Heart left ventricle (tissue), 13 donors: Measurements from ENCODE around the gene EPM2AIP1.

ENCODE experiments used
- POLR2A ChIP-seq, 2 donors: fragments of 450-650 bp; IDR thresholded peaks; one replicate each; pipeline ENCODE4 v1.6.1; 2017; ENCODE audit warnings: antibody characterized with exemption in 2 of 2, mild to moderate bottlenecking in 2 of 2, moderate library complexity in 2 of 2
- TF ChIP-seq, protein P1 (sequence below), 12 donors: fragments of 200-600 bp; sonication (generic) in 4 of 12; IDR thresholded peaks; one replicate each; pipeline versions ENCODE4 v1.5.0 to v1.8.0; 2018 to 2022; ENCODE audit warnings: antibody characterized with exemption in 12 of 12, mild to moderate bottlenecking in 5 of 12
- donor health status: ischemic (EF 13 %, LVEDD 7.1; RV severe dilation, severe dysfunction).
- donor health status: DM: no; HTN: yes; CAD: no.
- donor health status: DM: no; HTN: no; CAD: no.
- donor health status: ischemic (EF 25% LVEDD 6.9; RV normal size, moderate dysfunction).
- donor health status: ischemic (EF 25% LVEDD 5.7; RV mildly dilated, moderate dysfunction).
- donor health status: ischemic (EF 35%, LVEDD 5.7; RV mildly dilated, moderate dysfunction).
- donor health status: nonischemic (EF 11% LVEDD 7.7; RV severe dilation, severe dysfunction).
- donor health status: DM: yes; HTN: yes; CAD: no.
- donor health status: PGD.
- donor health status: ischemic (EF 29% LVEDD 5.4; RV normal size, mild dysfunction).
- donor health status: nonischemic (EF 23%, LVEDD 6.1; RV moderate dilation, normal function).

DNA sequence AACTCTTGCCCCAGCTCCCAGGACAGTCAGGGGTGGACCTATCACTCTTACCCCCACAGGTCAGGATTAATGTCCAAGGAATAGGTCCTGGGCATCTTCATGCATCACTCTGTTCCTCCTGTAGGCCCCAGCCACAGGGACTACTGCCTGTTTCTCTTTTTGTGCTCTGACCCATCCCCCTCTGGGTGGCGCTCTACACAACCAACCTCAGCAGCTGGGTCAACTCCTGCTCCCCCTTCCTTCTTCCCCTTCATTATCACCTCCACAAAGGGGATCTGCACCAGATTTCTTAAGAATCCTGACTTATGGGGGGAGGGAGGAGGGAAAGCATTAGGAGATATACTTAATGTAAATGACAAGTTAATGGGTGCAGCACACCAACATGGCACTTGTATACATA is 35.9 kb downstream of the EPM2AIP1 start:
- TF ChIP-seq, protein P1, sequence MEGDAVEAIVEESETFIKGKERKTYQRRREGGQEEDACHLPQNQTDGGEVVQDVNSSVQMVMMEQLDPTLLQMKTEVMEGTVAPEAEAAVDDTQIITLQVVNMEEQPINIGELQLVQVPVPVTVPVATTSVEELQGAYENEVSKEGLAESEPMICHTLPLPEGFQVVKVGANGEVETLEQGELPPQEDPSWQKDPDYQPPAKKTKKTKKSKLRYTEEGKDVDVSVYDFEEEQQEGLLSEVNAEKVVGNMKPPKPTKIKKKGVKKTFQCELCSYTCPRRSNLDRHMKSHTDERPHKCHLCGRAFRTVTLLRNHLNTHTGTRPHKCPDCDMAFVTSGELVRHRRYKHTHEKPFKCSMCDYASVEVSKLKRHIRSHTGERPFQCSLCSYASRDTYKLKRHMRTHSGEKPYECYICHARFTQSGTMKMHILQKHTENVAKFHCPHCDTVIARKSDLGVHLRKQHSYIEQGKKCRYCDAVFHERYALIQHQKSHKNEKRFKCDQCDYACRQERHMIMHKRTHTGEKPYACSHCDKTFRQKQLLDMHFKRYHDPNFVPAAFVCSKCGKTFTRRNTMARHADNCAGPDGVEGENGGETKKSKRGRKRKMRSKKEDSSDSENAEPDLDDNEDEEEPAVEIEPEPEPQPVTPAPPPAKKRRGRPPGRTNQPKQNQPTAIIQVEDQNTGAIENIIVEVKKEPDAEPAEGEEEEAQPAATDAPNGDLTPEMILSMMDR (IDR thresholded peaks at IDR 0.05), result no peak
- no peak for TF ChIP-seq POLR2A (IDR thresholded peaks at IDR 0.05)
